ENCODE results near the gene FBXW12. TPM values are rescaled to one million over a fixed set of nuclear protein-coding genes. Genes with fewer than 3 reads are reported as not detected.
"Not testable (repeated sequence)": the region's sequence is repeated elsewhere in the genome, so short reads cannot be mapped to it uniquely, and the experiment has no call there.

FBXW12 gene
- total RNA-seq, 1 experiment from 2014 or later = not detected

- DNase-seq (ENCODE audit: low read depth, low spot score); H3K4me2 ChIP-seq (ENCODE audit: low read length); intact Hi-C loops (cut with micrococcal nuclease); ATAC-seq; H2AFZ ChIP-seq (ENCODE audit: low read depth, low read length, poor library complexity, severe bottlenecking); H3K79me2 ChIP-seq (ENCODE audit: insufficient read depth, low read length); RAD21 ChIA-PET (ENCODE audit: low non-redundant PET in 1 of 2, low total read pairs in 2 of 2, uncharacterized antibody in 2 of 2, unreplicated experiment in 2 of 2); H3K4me3 ChIP-seq (replicated peaks in 1 of 2; ENCODE audit: low read depth in 1 of 2, low read length in 2 of 2); H3K4me1 ChIP-seq (ENCODE audit: control insufficient read depth in 1 of 2, insufficient read depth in 2 of 2, low read length in 2 of 2); H3K36me3 ChIP-seq (ENCODE audit: control insufficient read depth in 1 of 2, insufficient read depth in 2 of 2, low read length in 2 of 2); H3K9me3 ChIP-seq (ENCODE audit: control insufficient read depth in 1 of 2, insufficient read depth in 1 of 2, low read depth in 1 of 2, low read length in 2 of 2); H4K20me1 ChIP-seq (ENCODE audit: insufficient read depth); BruUV-seq (replicated peaks); CTCF ChIA-PET; H3K27me3 ChIP-seq (ENCODE audit: insufficient read depth, low read length); POLR2A ChIA-PET; H3K9ac ChIP-seq (ENCODE audit: low read length); H3K27ac ChIP-seq (ENCODE audit: low read depth, low read length); H3K9me2 ChIP-seq (ENCODE audit: insufficient read depth): not testable (repeated sequence)
Measured at GRCh38 chr3:48337536-48337935, 34.5 kb upstream of the FBXW12 start.

- Histone ChIP-seq H4K20me1 (ENCODE audit: insufficient read depth) (no peaks in the 10 kb centered on the region), H3K4me1 (ENCODE audit: control insufficient read depth in 1 of 2, insufficient read depth in 2 of 2, low read length in 2 of 2) (peaks cover 0 to 9% of the 10 kb centered on the region in 2 experiments; a peak in 2 of 4 replicates), H3K4me2 (ENCODE audit: low read length) (no peak overlapping the region), H3K79me2 (ENCODE audit: insufficient read depth, low read length) (no peaks in the 10 kb centered on the region), H3K4me3 (replicated peaks in 1 of 2; ENCODE audit: low read depth in 1 of 2, low read length in 2 of 2) (no peak overlapping the region), H3K9ac (ENCODE audit: low read length) (no peak overlapping the region), H3K36me3 (ENCODE audit: control insufficient read depth in 1 of 2, insufficient read depth in 2 of 2, low read length in 2 of 2) (no peaks in the 10 kb centered on the region), H3K9me3 (ENCODE audit: control insufficient read depth in 1 of 2, insufficient read depth in 1 of 2, low read depth in 1 of 2, low read length in 2 of 2) (no peaks in the 10 kb centered on the region), H2AFZ (ENCODE audit: low read depth, low read length, poor library complexity, severe bottlenecking) (no peak overlapping the region), H3K27ac (ENCODE audit: low read depth, low read length) (no peak overlapping the region), H3K27me3 (ENCODE audit: insufficient read depth, low read length) (0 out of 2 replicates have a peak, but pooled peaks cover 4% of the 10 kb centered on the region), H3K9me2 (ENCODE audit: insufficient read depth) (no peaks in the 10 kb centered on the region; the same call in 1 of the 2 replicates)
- no peak for ATAC-seq
- POLR2A ChIA-PET = no interaction called here
- RAD21 ChIA-PET (ENCODE audit: low non-redundant PET in 1 of 2, low total read pairs in 2 of 2, uncharacterized antibody in 2 of 2, unreplicated experiment in 2 of 2) = no interaction called here
- intact Hi-C loops (cut with micrococcal nuclease) = no loop called here
- DNase-seq (ENCODE audit: low read depth, low spot score) = no peak
- BruUV-seq (replicated peaks) = no TSS peak
- CTCF ChIA-PET = no interaction called here
- TF ChIP-seq FOSL1 (IDR thresholded peaks at IDR 0.05; ENCODE audit: low read depth) (no peak), POLR2AphosphoS5 (IDR thresholded peaks at IDR 0.05; ENCODE audit: low read depth, low read length) (no peak), ZNF274 (IDR thresholded peaks at IDR 0.05; ENCODE audit: low read depth, low read length) (no peak), CTCF (IDR thresholded peaks at IDR 0.05 in 2 of 3, conservative IDR thresholded peaks at IDR 0.05 in 1 of 3; ENCODE audit: borderline replicate concordance in 1 of 3, insufficient read depth in 1 of 3, low read depth in 2 of 3, low read length in 2 of 3) (no peak), EGR1 (IDR thresholded peaks at IDR 0.05; ENCODE audit: low read depth) (no peak), REST (IDR thresholded peaks at IDR 0.05; ENCODE audit: low read depth) (no peak), CEBPB (IDR thresholded peaks at IDR 0.05; ENCODE audit: low read depth) (no peak), ZBTB33 (IDR thresholded peaks at IDR 0.05; ENCODE audit: extremely low read depth, insufficient replicate concordance, low read length) (no peak), SRF (IDR thresholded peaks at IDR 0.05; ENCODE audit: low read depth) (no peak), POLR2A (IDR thresholded peaks at IDR 0.05; ENCODE audit: borderline replicate concordance, extremely low read depth, insufficient read depth, insufficient read length) (no peak), EZH2phosphoT487 (IDR thresholded peaks at IDR 0.05; ENCODE audit: borderline replicate concordance) (no peak), TCF7L2 (IDR thresholded peaks at IDR 0.05; ENCODE audit: borderline replicate concordance, extremely low read depth, insufficient read depth, insufficient read length) (no peak)
- TF ChIP-seq, protein P1, sequence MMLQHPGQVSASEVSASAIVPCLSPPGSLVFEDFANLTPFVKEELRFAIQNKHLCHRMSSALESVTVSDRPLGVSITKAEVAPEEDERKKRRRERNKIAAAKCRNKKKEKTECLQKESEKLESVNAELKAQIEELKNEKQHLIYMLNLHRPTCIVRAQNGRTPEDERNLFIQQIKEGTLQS (IDR thresholded peaks at IDR 0.05) = no peak
Measured at GRCh38 chr3:48338635-48339034, 33.4 kb upstream of the FBXW12 start.

Data from HCT116 (cell line).